GM21737 (cell line): ENCODE results near the gene RD3L.
"Not testable (repeated sequence)": the region's sequence is repeated elsewhere in the genome, so short reads cannot be mapped to it uniquely, and the experiment has no call there.

Experiments
- ATAC-seq: cut with Tn5 transposase; IDR thresholded peaks from one replicate; pipeline ENCODE4 v1.9.1; 2021; ENCODE audit warnings: mild to moderate bottlenecking, moderate library complexity; ENCODE audit not compliant: unreplicated experiment

The RD3L gene

GRCh38 chr14:103928011-103928890 lies 14.1 kb downstream of the RD3L start, which contains the start of gene TDRD9:
TSS of gene TDRD9 (plus strand) at chr14:103928456. CDS start at chr14:103928510, 54 bp downstream.
- ATAC-seq: no peak

GRCh38 chr14:103927566-103927965 lies 14.8 kb downstream of the RD3L start:
- ATAC-seq: no peak

- no peak for ATAC-seq
Measured at GRCh38 chr14:103925316-103925715, 17.0 kb downstream of the RD3L start.

GRCh38 chr14:103923863-103924262 lies 18.5 kb downstream of the RD3L start:
- no peak for ATAC-seq

- not testable (repeated sequence) for ATAC-seq
Measured at GRCh38 chr14:103921855-103922200, 20.5 kb downstream of the RD3L start.

GRCh38 chr14:103920981-103921854 lies 21.1 kb downstream of the RD3L start:
- peak; percentile 98 for ATAC-seq

- no peak for ATAC-seq
Measured at GRCh38 chr14:103916636-103917262, 25.6 kb downstream of the RD3L start.

GRCh38 chr14:103915616-103916015 lies 26.7 kb downstream of the RD3L start:
- ATAC-seq: no peak

GRCh38 chr14:103910984-103911383 lies 31.3 kb downstream of the RD3L start:
- no peak for ATAC-seq

- ATAC-seq: no peak
Measured at GRCh38 chr14:103910262-103910935, 31.9 kb downstream of the RD3L start.

- ATAC-seq: no peak
Measured at GRCh38 chr14:103909531-103910261, 32.6 kb downstream of the RD3L start.

- no peak for ATAC-seq
Measured at GRCh38 chr14:103908580-103908979, 33.7 kb downstream of the RD3L start.

- no peak for ATAC-seq
Measured at GRCh38 chr14:103905842-103906456, 36.4 kb downstream of the RD3L start.

- no peak for ATAC-seq
Measured at GRCh38 chr14:103904493-103905107, 37.7 kb downstream of the RD3L start.

GRCh38 chr14:103899833-103900232 lies 42.5 kb downstream of the RD3L start:
- no peak for ATAC-seq

- no peak for ATAC-seq
Measured at GRCh38 chr14:103899316-103899715, 43.0 kb downstream of the RD3L start.

GRCh38 chr14:103898711-103899110 lies 43.6 kb downstream of the RD3L start:
- ATAC-seq: no peak

GRCh38 chr14:103898204-103898603 lies 44.1 kb downstream of the RD3L start:
- ATAC-seq: no peak
